Sigmoid colon (tissue), 7 donors: ENCODE results near the gene C2orf42. TPM values are rescaled to one million over a fixed set of nuclear protein-coding genes. Genes with fewer than 3 reads are reported as not detected.

Experiments used
- DNase-seq: peaks from one replicate; pipeline ENCODE4 v3.0.0-alpha.2; 2019
- H3K27ac ChIP-seq, 4 donors: fragments of 200-600 bp; sonication (generic); one replicate each; pipeline ENCODE4 v1.5.1; 2016 to 2019; ENCODE audit warnings: mild to moderate bottlenecking in 1 of 4
- H3K27me3 ChIP-seq, 3 donors: fragments of 200-600 bp; sonication (generic); one replicate each; pipeline ENCODE4 v1.5.1; 2019; ENCODE audit warnings: mild to moderate bottlenecking in 1 of 3
- H3K36me3 ChIP-seq, 4 donors: fragments of 200-600 bp; sonication (generic); one replicate each; pipeline ENCODE4 v1.5.1; 2016 to 2019
- H3K4me1 ChIP-seq, 4 donors: fragments of 200-600 bp; sonication (generic); one replicate each; pipeline ENCODE4 v1.5.1; 2017 to 2019
- H3K4me3 ChIP-seq, 4 donors: fragments of 200-600 bp; sonication (generic); one replicate each; pipeline ENCODE4 v1.5.1; 2017 to 2019; ENCODE audit warnings: mild to moderate bottlenecking in 2 of 4, moderate library complexity in 1 of 4
- H3K9me3 ChIP-seq, 4 donors: fragments of 200-600 bp in 3 of 4; sonication (generic) in 3 of 4; one replicate each; pipeline versions ENCODE4 v1.5.1 to v1.6.1; 2013 to 2019
- EP300 ChIP-seq, 4 donors: sonication (generic); formaldehyde crosslinking; IDR thresholded peaks; one replicate each; pipeline ENCODE4 v1.6.1; 2017; ENCODE audit warnings: antibody characterized with exemption in 4 of 4
- POLR2A ChIP-seq, 2 donors: fragments of 450-650 bp; IDR thresholded peaks; one replicate each; pipeline ENCODE4 v1.6.1; 2016; ENCODE audit warnings: antibody characterized with exemption in 2 of 2, mild to moderate bottlenecking in 2 of 2, moderate library complexity in 2 of 2
- POLR2AphosphoS5 ChIP-seq, 4 donors: sonication (generic); formaldehyde crosslinking; IDR thresholded peaks; one replicate each; pipeline ENCODE4 v1.6.1; 2017; ENCODE audit warnings: antibody characterized with exemption in 4 of 4
- WGBS, 2 donors: extraction: QIAGEN DNeasy Blood & Tissue Kit; methylation state at CpG; one replicate each; pipeline ENCODE4 v1.1.7; 2013; 5-methylcytosine and 5-hydroxymethylcytosine counted together
- intact Hi-C: fragments of 100-400 bp; cut with DNase I; formaldehyde crosslinking; loops from one replicate; pipeline ENCODE4 v1.15.1; 2023
- polyA plus RNA-seq, 3 donors: library from polyadenylated mRNA; stranded (reverse); fragments of 200-250 nt; gene quantifications; one replicate each; pipeline ENCODE4 v1.2.3, GENCODE V29; 2013
- total RNA-seq, 4 donors: library from RNA; depleted of rRNA; stranded (reverse); fragments of >200 nt; gene quantifications; one replicate each; pipeline ENCODE4 v1.1.0, GENCODE V29; 2016
- TF ChIP-seq, protein P1 (sequence below), 4 experiments: fragments of 450-650 bp in 3 of 4; fragments of 200-600 bp in 1 of 4; IDR thresholded peaks; one replicate each; pipeline ENCODE4 v1.5.1; 2016 to 2019; ENCODE audit warnings: antibody characterized with exemption in 4 of 4, mild to moderate bottlenecking in 3 of 4, moderate library complexity in 2 of 4
- donor health status: healthy with polysubstance abuse.
- donor health status: Bipolar disorder and iron deficiency.
- donor health status: healthy.

C2orf42 gene
- total and polyA plus RNA-seq, 7 donors: 5.1 to 24.3 (median 8.8) TPM

DNA sequence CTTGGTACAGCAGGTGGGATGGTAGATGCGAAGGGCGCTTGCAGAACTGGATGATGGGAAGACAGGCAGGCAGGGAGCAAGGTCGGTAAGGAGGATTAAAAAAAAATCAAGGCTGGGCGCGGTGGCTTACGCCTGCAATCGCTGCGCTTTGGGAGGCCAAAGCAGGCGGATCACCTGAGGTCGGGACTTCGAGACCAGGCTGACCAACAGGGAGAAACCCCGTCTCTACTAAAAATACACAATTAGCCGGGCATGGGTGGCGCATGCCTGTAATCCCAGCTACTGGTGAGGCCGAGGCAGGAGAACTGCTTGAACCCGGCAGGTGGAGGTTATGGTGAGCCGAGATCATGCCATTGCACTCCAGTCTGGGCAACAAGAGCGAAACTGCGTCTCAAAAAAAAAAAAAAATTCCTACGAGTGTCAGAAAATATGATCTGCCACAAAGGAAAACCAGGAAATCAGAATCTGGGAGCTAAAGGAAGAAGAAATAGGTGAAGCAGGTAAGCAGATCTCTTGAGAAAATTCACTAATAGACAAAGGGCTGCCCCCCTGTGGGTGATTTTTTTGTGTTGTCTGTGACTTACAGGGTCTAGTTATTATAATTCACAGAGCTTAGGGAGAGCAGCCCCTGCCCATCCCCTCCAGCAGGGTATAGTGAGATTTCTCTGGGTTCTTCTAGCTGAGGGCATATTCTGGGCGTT, 46.2 kb downstream of the C2orf42 start:
- 93 to 94% methylated on average over 21 of the region's 21 CpGs for WGBS, 2 donors
- H3K4me1 ChIP-seq: peaks cover 0 to 24% (median 20%) of the 10 kb centered on the region in 4 donors
- intact Hi-C loops: loop anchor here (10.0 kb wide), 1 partner anchor 320 kb away; the partner anchor contains the start of gene GMCL1
- peaks cover 0 to under 1% (median 0%) of the 10 kb centered on the region in 4 donors for H3K36me3 ChIP-seq
- no peaks in the 10 kb centered on the region for H3K9me3 ChIP-seq
- no peaks in the 10 kb centered on the region for H3K27me3 ChIP-seq
- no peak for DNase-seq
- no peak overlapping the region for H3K4me3 ChIP-seq
- no peak overlapping the region for H3K27ac ChIP-seq
- TF ChIP-seq, protein P1, sequence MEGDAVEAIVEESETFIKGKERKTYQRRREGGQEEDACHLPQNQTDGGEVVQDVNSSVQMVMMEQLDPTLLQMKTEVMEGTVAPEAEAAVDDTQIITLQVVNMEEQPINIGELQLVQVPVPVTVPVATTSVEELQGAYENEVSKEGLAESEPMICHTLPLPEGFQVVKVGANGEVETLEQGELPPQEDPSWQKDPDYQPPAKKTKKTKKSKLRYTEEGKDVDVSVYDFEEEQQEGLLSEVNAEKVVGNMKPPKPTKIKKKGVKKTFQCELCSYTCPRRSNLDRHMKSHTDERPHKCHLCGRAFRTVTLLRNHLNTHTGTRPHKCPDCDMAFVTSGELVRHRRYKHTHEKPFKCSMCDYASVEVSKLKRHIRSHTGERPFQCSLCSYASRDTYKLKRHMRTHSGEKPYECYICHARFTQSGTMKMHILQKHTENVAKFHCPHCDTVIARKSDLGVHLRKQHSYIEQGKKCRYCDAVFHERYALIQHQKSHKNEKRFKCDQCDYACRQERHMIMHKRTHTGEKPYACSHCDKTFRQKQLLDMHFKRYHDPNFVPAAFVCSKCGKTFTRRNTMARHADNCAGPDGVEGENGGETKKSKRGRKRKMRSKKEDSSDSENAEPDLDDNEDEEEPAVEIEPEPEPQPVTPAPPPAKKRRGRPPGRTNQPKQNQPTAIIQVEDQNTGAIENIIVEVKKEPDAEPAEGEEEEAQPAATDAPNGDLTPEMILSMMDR (IDR thresholded peaks at IDR 0.05): no peak
- TF ChIP-seq EP300 (IDR thresholded peaks at IDR 0.05): no peak
- no peak for TF ChIP-seq POLR2A (IDR thresholded peaks at IDR 0.05)
- TF ChIP-seq POLR2AphosphoS5 (IDR thresholded peaks at IDR 0.05): no peak

- Histone ChIP-seq H3K27me3 (no peaks in the 10 kb centered on the region), H3K36me3 (no peaks in the 10 kb centered on the region), H3K4me1 (peaks cover 0 to 24% (median 20%) of the 10 kb centered on the region in 4 donors), H3K4me3 (peak overlapping the region; percentile 34 to 78 (median 72)), H3K27ac (peak overlapping the region; percentile 94 to 100 (median 99)), H3K9me3 (no peaks in the 10 kb centered on the region)
- peak; percentile 82 for DNase-seq
- WGBS, 2 donors: 61% methylated on average over 18 of the region's 18 CpGs
- TF ChIP-seq, protein P1 (IDR thresholded peaks at IDR 0.05): no peak
- TF ChIP-seq POLR2A (IDR thresholded peaks at IDR 0.05) (peak in 1 of 2 donors; percentile 14), EP300 (IDR thresholded peaks at IDR 0.05) (no peak), POLR2AphosphoS5 (IDR thresholded peaks at IDR 0.05) (peak in 2 of 4 donors; percentile 2 to 35)
- intact Hi-C loops: loop anchor here (2.0 to 10.0 kb wide), 2 partner anchors 47 to 319 kb away; partner anchors contain the start of genes C2orf42 and GMCL1
These were observed 47.3 kb downstream of the C2orf42 start for GRCh38 chr2:70143314-70144150.

- peak; percentile 100 for DNase-seq
- Histone ChIP-seq H3K27ac (peak overlapping the region; percentile 97 to 100 (median 99)), H3K9me3 (no peaks in the 10 kb centered on the region), H3K27me3 (no peaks in the 10 kb centered on the region), H3K4me1 (peaks cover 0 to 24% (median 20%) of the 10 kb centered on the region in 4 donors), H3K4me3 (peak overlapping the region; percentile 56 to 78 (median 72)), H3K36me3 (no peaks in the 10 kb centered on the region)
- TF ChIP-seq POLR2AphosphoS5 (IDR thresholded peaks at IDR 0.05): peak; percentile 96 to 97 (median 97)
- peak in 3 of 4 donors; percentile 52 to 95 (median 74) for TF ChIP-seq EP300 (IDR thresholded peaks at IDR 0.05)
- TF ChIP-seq, protein P1 (IDR thresholded peaks at IDR 0.05): peak; percentile 85 to 100 (median 98)
- peak; percentile 92 to 94 for TF ChIP-seq POLR2A (IDR thresholded peaks at IDR 0.05)
- intact Hi-C loops: loop anchor here (1.0 to 10.0 kb wide), 6 partner anchors 18 to 318 kb away; partner anchors contain the start of genes C2orf42, GMCL1 and PCBP1
- WGBS, 2 donors: 0 to 1% methylated on average over 50 of the region's 50 CpGs
These were observed 48.1 kb downstream of the C2orf42 start for GRCh38 chr2:70142590-70143313.

GRCh38 chr2:70141902-70142589, 48.8 kb downstream of the C2orf42 start:
- no peak for DNase-seq
- no peak for TF ChIP-seq EP300 (IDR thresholded peaks at IDR 0.05)
- TF ChIP-seq, protein P1 (IDR thresholded peaks at IDR 0.05): no peak
- TF ChIP-seq POLR2AphosphoS5 (IDR thresholded peaks at IDR 0.05): peak in 3 of 4 donors; percentile 76 to 83 (median 83)
- TF ChIP-seq POLR2A (IDR thresholded peaks at IDR 0.05): peak; percentile 57 to 78
- Histone ChIP-seq H3K9me3 (no peaks in the 10 kb centered on the region), H3K36me3 (no peaks in the 10 kb centered on the region), H3K4me1 (peaks cover 0 to 24% (median 20%) of the 10 kb centered on the region in 4 donors), H3K27ac (peak overlapping the region; percentile 97 to 100 (median 99)), H3K27me3 (no peaks in the 10 kb centered on the region), H3K4me3 (peak overlapping the region; percentile 56 to 78 (median 72))
- 1% methylated on average over 73 of the region's 73 CpGs for WGBS, 2 donors
- intact Hi-C loops: loop anchor here (1.0 to 10.0 kb wide), 6 partner anchors 18 to 317 kb away; partner anchors contain the start of genes C2orf42, GMCL1 and PCBP1
